H9 (cell line): ENCODE measurements around the gene FBXO42. TPM values are rescaled to one million over a fixed set of nuclear protein-coding genes. Genes with fewer than 3 reads are reported as not detected.

Experiments
- DNase-seq: peaks from one replicate; pipeline ENCODE4 v3.0.0-alpha.2; 2017
- H2AFZ ChIP-seq: one replicate; pipeline ENCODE4 v1.6.1; 2013; ENCODE audit warnings: mild to moderate bottlenecking, low read length, control low read depth, moderate library complexity
- H2AK5ac ChIP-seq: 2 replicates; pipeline ENCODE4 v1.6.1; 2013; ENCODE audit warnings: low read length, control low read depth, mixed read lengths; ENCODE audit not compliant: insufficient read length
- H2BK120ac ChIP-seq: one replicate; pipeline ENCODE4 v1.6.1; 2013; ENCODE audit warnings: low read depth, mild to moderate bottlenecking, low read length, control low read depth, inconsistent platforms; ENCODE audit not compliant: poor library complexity, severe bottlenecking
- H2BK12ac ChIP-seq: 2 replicates; pipeline ENCODE4 v1.6.1; 2013; ENCODE audit warnings: low read length, control low read depth, mixed read lengths, low read depth; ENCODE audit not compliant: insufficient read length
- H2BK15ac ChIP-seq: 2 replicates; pipeline ENCODE4 v1.6.1; 2013; ENCODE audit warnings: low read depth, low read length, control low read depth
- H2BK20ac ChIP-seq: one replicate; pipeline ENCODE4 v1.6.1; 2013; ENCODE audit warnings: low read depth, mild to moderate bottlenecking, low read length, control low read depth, inconsistent platforms; ENCODE audit not compliant: poor library complexity, severe bottlenecking
- H2BK5ac ChIP-seq: 2 replicates; pipeline ENCODE4 v1.6.1; 2013; ENCODE audit warnings: low read length, control low read depth, mixed read lengths; ENCODE audit not compliant: insufficient read length
- H3K14ac ChIP-seq: 2 replicates; pipeline ENCODE4 v1.6.1; 2013; ENCODE audit warnings: low read length, control low read depth; ENCODE audit not compliant: insufficient read depth
- H3K18ac ChIP-seq: 2 replicates; pipeline ENCODE4 v1.6.1; 2013; ENCODE audit warnings: low read depth, mild to moderate bottlenecking, mixed read lengths, low read length, control low read depth; ENCODE audit not compliant: insufficient read length
- H3K23ac ChIP-seq: 2 replicates; pipeline ENCODE4 v1.6.1; 2013; ENCODE audit warnings: low read length, control low read depth, mixed read lengths, low read depth; ENCODE audit not compliant: insufficient read length
- H3K23me2 ChIP-seq: 2 replicates; pipeline ENCODE4 v1.6.1; 2013; ENCODE audit warnings: low read depth, mild to moderate bottlenecking, mixed read lengths, low read length, control low read depth; ENCODE audit not compliant: insufficient read length, poor library complexity, severe bottlenecking
- H3K27ac ChIP-seq: 2 replicates; pipeline ENCODE4 v1.5.1; 2013; ENCODE audit warnings: low read length, control low read depth, mixed read lengths, low read depth; ENCODE audit not compliant: insufficient read length
- H3K27me3 ChIP-seq: 2 replicates; pipeline ENCODE4 v1.6.1; 2013; ENCODE audit warnings: low read length, control low read depth, inconsistent platforms; ENCODE audit not compliant: insufficient read depth
- H3K4ac ChIP-seq: 2 replicates; pipeline ENCODE4 v1.6.1; 2013; ENCODE audit warnings: low read depth, mild to moderate bottlenecking, control low read depth, inconsistent platforms, low read length, moderate library complexity
- H3K4me1 ChIP-seq: 2 replicates; pipeline ENCODE4 v1.6.1; 2013; ENCODE audit warnings: low read length, control low read depth, inconsistent platforms; ENCODE audit not compliant: insufficient read depth
- H3K4me2 ChIP-seq: 2 replicates; pipeline ENCODE4 v1.6.1; 2013; ENCODE audit warnings: low read length, control low read depth, mixed read lengths; ENCODE audit not compliant: insufficient read length, insufficient read depth
- H3K56ac ChIP-seq: 2 replicates; pipeline ENCODE4 v1.6.1; 2013; ENCODE audit warnings: low read depth, mild to moderate bottlenecking, mixed read lengths, low read length, control low read depth; ENCODE audit not compliant: insufficient read length
- H3K79me1 ChIP-seq: 2 replicates; pipeline ENCODE4 v1.6.1; 2013; ENCODE audit warnings: low read depth, mild to moderate bottlenecking, moderate library complexity, low read length, control low read depth, inconsistent platforms; ENCODE audit not compliant: insufficient read depth, poor library complexity, severe bottlenecking
- H3K79me2 ChIP-seq: 2 replicates; pipeline ENCODE4 v1.6.1; 2013; ENCODE audit warnings: low read length, control low read depth, inconsistent platforms; ENCODE audit not compliant: insufficient read depth
- H3K9ac ChIP-seq: 2 replicates; pipeline ENCODE4 v1.6.1; 2013; ENCODE audit warnings: low read length, control low read depth, mixed read lengths; ENCODE audit not compliant: insufficient read length; ENCODE audit errors: extremely low read depth
- H3K9me3 ChIP-seq: one replicate; pipeline ENCODE4 v1.6.1; 2013; ENCODE audit warnings: low read depth, low read length, inconsistent platforms; ENCODE audit not compliant: control insufficient read depth
- H3T11ph ChIP-seq: one replicate; pipeline ENCODE4 v1.6.1; 2013; ENCODE audit warnings: mild to moderate bottlenecking, low read length, control low read depth, inconsistent platforms
- H4K20me1 ChIP-seq: one replicate; pipeline ENCODE4 v1.6.1; 2013; ENCODE audit not compliant: control insufficient read depth, insufficient read length, insufficient read depth
- H4K5ac ChIP-seq: 2 replicates; pipeline ENCODE4 v1.6.1; 2013; ENCODE audit warnings: low read depth, mild to moderate bottlenecking, mixed read lengths, low read length, control low read depth; ENCODE audit not compliant: insufficient read length
- H4K8ac ChIP-seq: replicated peaks from 2 replicates; pipeline ENCODE4 v1.6.1; 2013; ENCODE audit warnings: low read length, control low read depth, mixed read lengths, low read depth; ENCODE audit not compliant: insufficient read length
- H4K91ac ChIP-seq: 2 replicates; pipeline ENCODE4 v1.6.1; 2013; ENCODE audit warnings: low read depth, mild to moderate bottlenecking, moderate library complexity, mixed read lengths, low read length, control low read depth; ENCODE audit not compliant: insufficient read length
- H3K27ac Mint-ChIP-seq, 3 experiments: 2 replicates in 2 of 3; 3 replicates in 1 of 3; pipeline ENCODE4 v1.8.0; 2020 to 2021; ENCODE audit warnings: mixed read lengths in 3 of 3, mild to moderate bottlenecking in 1 of 3, moderate library complexity in 1 of 3
- H3K27me3 Mint-ChIP-seq: 2 replicates; pipeline ENCODE4 v1.8.0; 2021; ENCODE audit warnings: low read depth, mild to moderate bottlenecking, moderate library complexity, mixed read lengths
- H3K36me3 Mint-ChIP-seq, 3 experiments: 2 replicates in 2 of 3; 3 replicates in 1 of 3; pipeline ENCODE4 v1.8.0; 2020 to 2021; ENCODE audit warnings: low read depth in 3 of 3, mixed read lengths in 3 of 3; ENCODE audit not compliant: insufficient read depth in 1 of 3
- H3K4me1 Mint-ChIP-seq, 2 experiments: 2 replicates each; pipeline ENCODE4 v1.8.0; 2020; ENCODE audit warnings: mixed read lengths in 2 of 2
- H3K4me3 Mint-ChIP-seq, 2 experiments: 2 replicates in 1 of 2; 3 replicates in 1 of 2; pipeline ENCODE4 v1.8.0; 2020 to 2021; ENCODE audit warnings: mild to moderate bottlenecking in 2 of 2, mixed read lengths in 2 of 2, moderate library complexity in 1 of 2
- H3K9me3 Mint-ChIP-seq, 2 experiments: 2 replicates in 1 of 2; 3 replicates in 1 of 2; pipeline ENCODE4 v1.8.0; 2020; ENCODE audit warnings: mild to moderate bottlenecking in 2 of 2, mixed read lengths in 2 of 2, moderate library complexity in 1 of 2
- CTCF ChIP-seq: fragments of 200-600 bp; sonication (generic); conservative IDR thresholded peaks from 3 replicates; pipeline ENCODE4 v1.8.0; 2021; ENCODE audit warnings: antibody characterized with exemption, mild to moderate bottlenecking
- WGBS: extraction: QIAGEN DNeasy Blood & Tissue Kit; methylation state at CpG from one replicate; pipeline ENCODE4 v1.1.7; 2013; ENCODE audit warnings: missing lambda C conversion rate, low lambda C conversion rate, mixed read lengths; ENCODE audit not compliant: insufficient read length; ENCODE audit errors: extremely low coverage; 5-methylcytosine and 5-hydroxymethylcytosine counted together
- total RNA-seq: library from RNA; stranded (reverse); gene quantifications from 2 replicates; pipeline ENCODE4 v1.2.1, GENCODE V29; 2021

Gene FBXO42
- total RNA-seq, 1 experiment from 2014 or later: 17.4 TPM

GRCh38 chr1:16204634-16205333, 147.5 kb downstream of the FBXO42 start:
- Mint-ChIP-seq H3K27ac (no peak overlapping the region), H3K36me3 (peaks cover 9 to 39% (median 19%) of the 10 kb centered on the region in 3 experiments; a peak in 6 of 7 replicates), H3K9me3 (no peaks in the 10 kb centered on the region), H3K27me3 (no peaks in the 10 kb centered on the region), H3K4me3 (peak overlapping the region in 1 of 2 experiments; percentile 62; a peak in 1 of 5 replicates), H3K4me1 (peaks cover 11 to 24% of the 10 kb centered on the region in 2 experiments)
- H2BK5ac ChIP-seq: no peak overlapping the region
- no peaks in the 10 kb centered on the region for H3K9me3 ChIP-seq
- H3K18ac ChIP-seq: no peak overlapping the region
- H3K79me1 ChIP-seq: no peaks in the 10 kb centered on the region
- H4K8ac ChIP-seq: no peak overlapping the region
- H3K27me3 ChIP-seq: no peaks in the 10 kb centered on the region
- no peak overlapping the region for H2BK120ac ChIP-seq
- no peak overlapping the region for H2AK5ac ChIP-seq
- H3K56ac ChIP-seq: no peak overlapping the region
- no CpG with 5 or more reads among the region's 12 CpGs for WGBS
- H4K91ac ChIP-seq: no peak overlapping the region
- no peak overlapping the region for H2BK20ac ChIP-seq
- H3K79me2 ChIP-seq: no peaks in the 10 kb centered on the region; the same call in 1 of the 2 replicates
- peaks cover 10% of the 10 kb centered on the region for H3K23me2 ChIP-seq
- no peak overlapping the region for H2BK15ac ChIP-seq
- DNase-seq: peak; percentile 72
- H3K23ac ChIP-seq: no peak overlapping the region
- no peak overlapping the region for H3K4me2 ChIP-seq
- TF ChIP-seq CTCF: peak; percentile 70
- H3K9ac ChIP-seq: no peak overlapping the region
- H2AFZ ChIP-seq: no peak overlapping the region
- H4K5ac ChIP-seq: no peak overlapping the region
- H3T11ph ChIP-seq: no peak overlapping the region
- no peak overlapping the region for H3K14ac ChIP-seq
- no peaks in the 10 kb centered on the region for H3K4me1 ChIP-seq
- H3K4ac ChIP-seq: no peak overlapping the region
- H4K20me1 ChIP-seq: no peaks in the 10 kb centered on the region
- H2BK12ac ChIP-seq: no peak overlapping the region
- no peak overlapping the region for H3K27ac ChIP-seq
